SK-N-SH treated with all-trans-retinoic acid at 6 μM for 48 hours (cell line): ENCODE data around the gene SGCA.

Source experiments
- ATAC-seq: fragments of 200-7000 bp; cut with Tn5 transposase; 3 replicates; pipeline ENCODE4 v1.9.1; 2020; ENCODE audit warnings: mild to moderate bottlenecking, moderate library complexity
- ARNTL ChIP-seq: fragments of 450-650 bp; formaldehyde crosslinking; IDR thresholded peaks from 2 replicates; pipeline ENCODE4 v1.5.0; 2020; ENCODE audit warnings: low read depth, mild to moderate bottlenecking, moderate library complexity, borderline replicate concordance
- BACH2 ChIP-seq: fragments of 250-450 bp; sonication (Bioruptor Pico); IDR thresholded peaks from 2 replicates; pipeline ENCODE4 v1.9.0; 2021; ENCODE audit warnings: mild to moderate bottlenecking, borderline replicate concordance
- GLIS3 ChIP-seq: fragments of 250-450 bp; sonication (Bioruptor Pico); IDR thresholded peaks from 2 replicates; pipeline ENCODE4 v1.5.0; 2020; ENCODE audit warnings: mild to moderate bottlenecking, moderate library complexity
- ISL1 ChIP-seq: fragments of 250-450 bp; sonication (Bioruptor Pico); IDR thresholded peaks from 2 replicates; pipeline ENCODE4 v2.1.2; 2022; ENCODE audit warnings: mild to moderate bottlenecking, moderate library complexity
- OSR1 ChIP-seq: fragments of 250-450 bp; sonication (Bioruptor Pico); IDR thresholded peaks from 2 replicates; pipeline ENCODE4 v1.8.0; 2022; ENCODE audit warnings: moderate library complexity, mild to moderate bottlenecking, inconsistent platforms
- POU6F1 ChIP-seq: fragments of 250-450 bp; sonication (Bioruptor Pico); IDR thresholded peaks from 2 replicates; pipeline ENCODE4 v1.8.0; 2021; ENCODE audit warnings: low read depth, mild to moderate bottlenecking, moderate library complexity, borderline replicate concordance
- PPARA ChIP-seq: fragments of 250-450 bp; sonication (Bioruptor Pico); IDR thresholded peaks from 2 replicates; pipeline ENCODE4 v1.5.0; 2020; ENCODE audit warnings: mild to moderate bottlenecking, borderline replicate concordance
- RARB ChIP-seq: fragments of 250-450 bp; sonication (Bioruptor Pico); IDR thresholded peaks from 2 replicates; pipeline ENCODE4 v1.8.0; 2021; ENCODE audit warnings: mild to moderate bottlenecking, moderate library complexity
- SNAI2 ChIP-seq: fragments of 250-450 bp; sonication (Bioruptor Pico); IDR thresholded peaks from 2 replicates; pipeline ENCODE4 v1.5.0; 2020; ENCODE audit warnings: mild to moderate bottlenecking, moderate library complexity
- TCF4 ChIP-seq: fragments of 250-450 bp; sonication (Bioruptor Pico); IDR thresholded peaks from 2 replicates; pipeline ENCODE4 v1.8.0; 2021; ENCODE audit warnings: mild to moderate bottlenecking, moderate library complexity, borderline replicate concordance
- TOX ChIP-seq: fragments of 250-450 bp; sonication (Bioruptor Pico); IDR thresholded peaks from 2 replicates; pipeline ENCODE4 v1.8.0; 2021; ENCODE audit warnings: mild to moderate bottlenecking, moderate library complexity, borderline replicate concordance
- ZC3H10 ChIP-seq: fragments of 250-450 bp; sonication (Bioruptor Pico); IDR thresholded peaks from 2 replicates; pipeline ENCODE4 v1.5.1; 2021; ENCODE audit warnings: mild to moderate bottlenecking, moderate library complexity
- ZFP3 ChIP-seq: fragments of 250-450 bp; sonication (Bioruptor Pico); IDR thresholded peaks from 2 replicates; pipeline ENCODE4 v1.5.0; 2020; ENCODE audit warnings: mild to moderate bottlenecking, moderate library complexity
- ZFP30 ChIP-seq: fragments of 450-650 bp; formaldehyde crosslinking; IDR thresholded peaks from 2 replicates; pipeline ENCODE4 v1.5.0; 2022; ENCODE audit warnings: mild to moderate bottlenecking, moderate library complexity
- ZNF565 ChIP-seq: fragments of 450-650 bp; formaldehyde crosslinking; conservative IDR thresholded peaks from 2 replicates; pipeline ENCODE4 v1.5.0; 2020; ENCODE audit warnings: low read depth, mild to moderate bottlenecking, moderate library complexity
- ZNF70 ChIP-seq: fragments of 450-650 bp; formaldehyde crosslinking; IDR thresholded peaks from 2 replicates; pipeline ENCODE4 v1.5.0; 2020; ENCODE audit warnings: mild to moderate bottlenecking, moderate library complexity
- ZNF8 ChIP-seq: fragments of 450-650 bp; formaldehyde crosslinking; IDR thresholded peaks from 2 replicates; pipeline ENCODE4 v1.5.0; 2020; ENCODE audit warnings: mild to moderate bottlenecking, moderate library complexity
- TF ChIP-seq, protein P1 (sequence below): fragments of 250-450 bp; sonication (Bioruptor Pico); IDR thresholded peaks from 2 replicates; pipeline ENCODE4 v1.5.1; 2020; ENCODE audit warnings: low read depth, mild to moderate bottlenecking, moderate library complexity
- TF ChIP-seq, protein P2 (sequence below): fragments of 250-450 bp; sonication (Bioruptor Pico); IDR thresholded peaks from 2 replicates; pipeline ENCODE4 v1.5.1; 2021; ENCODE audit warnings: mild to moderate bottlenecking, moderate library complexity
- TF ChIP-seq, protein P3 (sequence below): fragments of 250-450 bp; sonication (Bioruptor Pico); IDR thresholded peaks from 2 replicates; pipeline ENCODE4 v1.8.0; 2020; ENCODE audit warnings: mild to moderate bottlenecking, moderate library complexity, borderline replicate concordance

SGCA gene

GRCh38 chr17:50163843-50164696 lies 1.7 kb upstream of the SGCA start:
- TF ChIP-seq, protein P1, sequence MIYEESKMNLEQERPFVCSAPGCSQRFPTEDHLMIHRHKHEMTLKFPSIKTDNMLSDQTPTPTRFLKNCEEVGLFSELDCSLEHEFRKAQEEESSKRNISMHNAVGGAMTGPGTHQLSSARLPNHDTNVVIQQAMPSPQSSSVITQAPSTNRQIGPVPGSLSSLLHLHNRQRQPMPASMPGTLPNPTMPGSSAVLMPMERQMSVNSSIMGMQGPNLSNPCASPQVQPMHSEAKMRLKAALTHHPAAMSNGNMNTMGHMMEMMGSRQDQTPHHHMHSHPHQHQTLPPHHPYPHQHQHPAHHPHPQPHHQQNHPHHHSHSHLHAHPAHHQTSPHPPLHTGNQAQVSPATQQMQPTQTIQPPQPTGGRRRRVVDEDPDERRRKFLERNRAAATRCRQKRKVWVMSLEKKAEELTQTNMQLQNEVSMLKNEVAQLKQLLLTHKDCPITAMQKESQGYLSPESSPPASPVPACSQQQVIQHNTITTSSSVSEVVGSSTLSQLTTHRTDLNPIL (CRISPR knock-in tag), result no peak
- TF ChIP-seq TOX (no peak), ZNF565 (CRISPR knock-in tag) (no peak), ZNF70 (CRISPR knock-in tag) (no peak), ZC3H10 (no peak), ZNF8 (CRISPR knock-in tag) (no peak), ZFP30 (CRISPR knock-in tag) (no peak), RARB (CRISPR knock-in tag) (no peak), GLIS3 (no peak)
- TF ChIP-seq, protein P2, sequence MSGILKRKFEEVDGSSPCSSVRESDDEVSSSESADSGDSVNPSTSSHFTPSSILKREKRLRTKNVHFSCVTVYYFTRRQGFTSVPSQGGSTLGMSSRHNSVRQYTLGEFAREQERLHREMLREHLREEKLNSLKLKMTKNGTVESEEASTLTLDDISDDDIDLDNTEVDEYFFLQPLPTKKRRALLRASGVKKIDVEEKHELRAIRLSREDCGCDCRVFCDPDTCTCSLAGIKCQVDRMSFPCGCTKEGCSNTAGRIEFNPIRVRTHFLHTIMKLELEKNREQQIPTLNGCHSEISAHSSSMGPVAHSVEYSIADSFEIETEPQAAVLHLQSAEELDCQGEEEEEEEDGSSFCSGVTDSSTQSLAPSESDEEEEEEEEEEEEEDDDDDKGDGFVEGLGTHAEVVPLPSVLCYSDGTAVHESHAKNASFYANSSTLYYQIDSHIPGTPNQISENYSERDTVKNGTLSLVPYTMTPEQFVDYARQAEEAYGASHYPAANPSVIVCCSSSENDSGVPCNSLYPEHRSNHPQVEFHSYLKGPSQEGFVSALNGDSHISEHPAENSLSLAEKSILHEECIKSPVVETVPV (CRISPR knock-in tag), result no peak
- ATAC-seq, result no peak

DNA sequence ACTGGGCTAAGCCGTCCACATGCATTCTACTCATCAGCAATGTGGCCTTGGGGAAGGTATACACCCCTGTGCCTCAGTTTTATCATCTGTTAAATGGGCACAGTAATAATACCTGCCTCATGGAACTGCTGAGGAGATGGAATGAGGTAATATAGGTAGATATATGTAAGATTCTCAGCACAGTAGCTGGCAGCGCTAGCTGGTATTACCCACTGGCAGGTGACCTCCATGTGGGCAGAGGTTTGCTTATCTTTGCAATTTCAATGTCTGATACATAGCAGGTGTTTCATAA lies 1.2 kb upstream of the SGCA start:
- ATAC-seq, result no peak
- TF ChIP-seq, protein P2 (CRISPR knock-in tag), result no peak
- TF ChIP-seq POU6F1 (no peak), PPARA (CRISPR knock-in tag) (no peak), ZC3H10 (no peak), ZNF70 (CRISPR knock-in tag) (no peak), TCF4 (no peak), ZFP30 (CRISPR knock-in tag) (no peak), RARB (CRISPR knock-in tag) (no peak), BACH2 (CRISPR knock-in tag) (no peak), SNAI2 (CRISPR knock-in tag) (no peak), ZFP3 (CRISPR knock-in tag) (no peak), ZNF8 (CRISPR knock-in tag) (no peak), ARNTL (CRISPR knock-in tag) (no peak), ZNF565 (CRISPR knock-in tag) (no peak), ISL1 (no peak)
- TF ChIP-seq, protein P3, sequence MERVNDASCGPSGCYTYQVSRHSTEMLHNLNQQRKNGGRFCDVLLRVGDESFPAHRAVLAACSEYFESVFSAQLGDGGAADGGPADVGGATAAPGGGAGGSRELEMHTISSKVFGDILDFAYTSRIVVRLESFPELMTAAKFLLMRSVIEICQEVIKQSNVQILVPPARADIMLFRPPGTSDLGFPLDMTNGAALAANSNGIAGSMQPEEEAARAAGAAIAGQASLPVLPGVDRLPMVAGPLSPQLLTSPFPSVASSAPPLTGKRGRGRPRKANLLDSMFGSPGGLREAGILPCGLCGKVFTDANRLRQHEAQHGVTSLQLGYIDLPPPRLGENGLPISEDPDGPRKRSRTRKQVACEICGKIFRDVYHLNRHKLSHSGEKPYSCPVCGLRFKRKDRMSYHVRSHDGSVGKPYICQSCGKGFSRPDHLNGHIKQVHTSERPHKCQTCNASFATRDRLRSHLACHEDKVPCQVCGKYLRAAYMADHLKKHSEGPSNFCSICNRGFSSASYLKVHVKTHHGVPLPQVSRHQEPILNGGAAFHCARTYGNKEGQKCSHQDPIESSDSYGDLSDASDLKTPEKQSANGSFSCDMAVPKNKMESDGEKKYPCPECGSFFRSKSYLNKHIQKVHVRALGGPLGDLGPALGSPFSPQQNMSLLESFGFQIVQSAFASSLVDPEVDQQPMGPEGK (CRISPR knock-in tag), result no peak
- TF ChIP-seq, protein P1 (CRISPR knock-in tag), result no peak

DNA sequence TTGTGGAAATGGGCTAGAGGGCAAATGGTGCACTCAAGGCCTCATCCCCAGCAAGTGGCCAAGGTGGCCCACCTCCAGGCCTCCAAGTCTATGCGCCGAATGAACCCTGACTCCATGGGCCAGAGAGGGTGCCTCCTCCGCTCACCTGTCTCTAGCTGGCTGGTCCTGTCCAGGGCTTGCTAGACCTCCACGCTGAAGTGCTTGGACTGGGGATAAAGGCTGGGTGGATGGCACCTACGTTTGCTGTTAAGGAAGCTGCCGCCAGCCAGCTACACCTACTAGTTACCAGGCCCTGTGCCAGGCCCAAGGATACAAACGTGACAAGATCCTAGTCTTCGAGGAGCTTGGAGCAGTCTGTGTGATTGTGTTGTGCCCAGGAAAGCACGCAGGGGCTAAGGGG lies 739 bp upstream of the SGCA start:
- ATAC-seq, result no peak
- TF ChIP-seq POU6F1 (no peak), TOX (no peak), ZNF565 (CRISPR knock-in tag) (no peak), ZC3H10 (no peak), OSR1 (CRISPR knock-in tag) (no peak), ZFP30 (CRISPR knock-in tag) (no peak), ISL1 (no peak), TCF4 (no peak), ZFP3 (CRISPR knock-in tag) (no peak), SNAI2 (CRISPR knock-in tag) (no peak), GLIS3 (no peak), ZNF70 (CRISPR knock-in tag) (no peak), PPARA (CRISPR knock-in tag) (no peak), ZNF8 (CRISPR knock-in tag) (no peak), ARNTL (CRISPR knock-in tag) (no peak)
- TF ChIP-seq, protein P1 (CRISPR knock-in tag), result no peak
- TF ChIP-seq, protein P3 (CRISPR knock-in tag), result no peak
